Measurements from ENCODE around the gene PREP.

- peak; percentile 45 for TF ChIP-seq CTCF (IDR thresholded peaks at IDR 0.05)
- TF ChIP-seq POLR2AphosphoS5 (IDR thresholded peaks at IDR 0.05; ENCODE audit: low read depth, low read length): no peak
- no peak for TF ChIP-seq USF2 (IDR thresholded peaks at IDR 0.05; ENCODE audit: borderline replicate concordance, low read depth, low read length)
- TF ChIP-seq ZBTB33 (IDR thresholded peaks at IDR 0.05; ENCODE audit: borderline replicate concordance, low read depth): no peak
- no peak for TF ChIP-seq EP300 (IDR thresholded peaks at IDR 0.05; ENCODE audit: borderline replicate concordance in 1 of 2, low read depth in 1 of 2, low read length in 1 of 2)
- no peak for TF ChIP-seq USF1 (IDR thresholded peaks at IDR 0.05; ENCODE audit: borderline replicate concordance, low read depth)
- TF ChIP-seq PBX3 (IDR thresholded peaks at IDR 0.05): no peak
Measured at GRCh38 chr6:105317607-105318533, 85.0 kb downstream of the PREP start.

Data from SK-N-SH (cell line).